ENCODE measurements around the gene VPS54.

DNA sequence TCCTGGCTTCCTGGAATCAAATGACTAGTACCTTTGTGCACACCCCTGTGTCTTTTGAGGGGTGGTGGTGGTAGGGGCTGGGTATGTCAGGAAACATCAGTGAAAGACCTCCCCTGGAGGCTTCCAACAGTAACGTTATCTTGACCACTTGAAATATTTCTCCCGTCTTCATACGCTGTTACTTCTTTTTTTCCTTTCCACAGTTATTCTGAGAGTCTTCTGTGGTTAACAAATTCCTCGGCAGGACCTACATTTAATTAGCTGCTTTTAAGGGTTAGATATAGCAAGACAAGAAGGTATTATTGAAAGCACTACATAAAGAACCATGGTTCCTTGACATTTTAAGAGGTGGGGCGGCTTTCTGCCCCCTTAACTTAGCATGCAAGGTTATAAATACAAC, 142.9 kb downstream of the VPS54 start:
- TF ChIP-seq, protein P1, sequence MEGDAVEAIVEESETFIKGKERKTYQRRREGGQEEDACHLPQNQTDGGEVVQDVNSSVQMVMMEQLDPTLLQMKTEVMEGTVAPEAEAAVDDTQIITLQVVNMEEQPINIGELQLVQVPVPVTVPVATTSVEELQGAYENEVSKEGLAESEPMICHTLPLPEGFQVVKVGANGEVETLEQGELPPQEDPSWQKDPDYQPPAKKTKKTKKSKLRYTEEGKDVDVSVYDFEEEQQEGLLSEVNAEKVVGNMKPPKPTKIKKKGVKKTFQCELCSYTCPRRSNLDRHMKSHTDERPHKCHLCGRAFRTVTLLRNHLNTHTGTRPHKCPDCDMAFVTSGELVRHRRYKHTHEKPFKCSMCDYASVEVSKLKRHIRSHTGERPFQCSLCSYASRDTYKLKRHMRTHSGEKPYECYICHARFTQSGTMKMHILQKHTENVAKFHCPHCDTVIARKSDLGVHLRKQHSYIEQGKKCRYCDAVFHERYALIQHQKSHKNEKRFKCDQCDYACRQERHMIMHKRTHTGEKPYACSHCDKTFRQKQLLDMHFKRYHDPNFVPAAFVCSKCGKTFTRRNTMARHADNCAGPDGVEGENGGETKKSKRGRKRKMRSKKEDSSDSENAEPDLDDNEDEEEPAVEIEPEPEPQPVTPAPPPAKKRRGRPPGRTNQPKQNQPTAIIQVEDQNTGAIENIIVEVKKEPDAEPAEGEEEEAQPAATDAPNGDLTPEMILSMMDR (IDR thresholded peaks at IDR 0.05): no peak
- no peak for TF ChIP-seq EZH2 (IDR thresholded peaks at IDR 0.05)
